ENCODE measurements around the gene ANXA2.
"Not testable (repeated sequence)": the region's sequence is repeated elsewhere in the genome, so short reads cannot be mapped to it uniquely, and the experiment has no call there.

The ANXA2 gene

DNA sequence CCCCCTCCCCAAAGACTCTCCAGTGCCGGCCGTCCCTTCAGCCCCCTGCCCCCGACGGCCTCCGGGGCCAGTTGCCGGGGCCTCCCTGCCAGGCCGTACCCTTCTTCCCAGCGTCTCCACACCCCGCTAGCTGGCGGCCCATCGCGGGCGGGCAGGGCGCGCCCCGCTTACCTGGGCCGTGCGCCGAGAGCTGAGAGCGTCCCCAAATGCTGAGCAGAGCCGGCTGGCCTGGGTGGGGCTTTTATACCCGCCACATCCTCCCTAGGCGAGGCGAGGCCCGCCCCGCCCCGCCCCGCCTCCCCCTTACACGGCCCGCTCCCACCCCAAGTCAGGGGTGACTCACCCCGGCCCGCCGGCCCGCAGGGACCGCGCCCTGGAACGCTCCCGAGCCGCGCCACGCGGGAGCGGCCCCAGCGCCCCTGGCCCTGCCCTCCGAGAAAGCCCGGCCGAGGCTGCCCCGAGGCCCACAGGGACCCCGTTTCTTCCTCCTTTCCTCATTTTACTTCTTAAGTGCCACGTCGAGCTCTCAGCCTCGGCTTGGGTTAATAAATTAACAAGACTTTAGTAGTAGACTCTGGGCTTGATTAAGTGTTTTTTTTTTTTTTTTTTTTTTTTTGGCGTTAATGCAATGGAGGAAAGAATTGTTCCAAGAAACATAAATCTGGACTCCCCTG, at the start of gene ANXA2:
Gene ANXA2 (minus strand): TSS at position 215 of the 674 bp plus-strand sequence. CDS start 11,911 bp downstream, outside the sequence.
- FAIRE-seq = no peak

GRCh38 chr15:60444289-60444912, 46.6 kb upstream of the ANXA2 start:
- FAIRE-seq = peak; percentile 75

DNA sequence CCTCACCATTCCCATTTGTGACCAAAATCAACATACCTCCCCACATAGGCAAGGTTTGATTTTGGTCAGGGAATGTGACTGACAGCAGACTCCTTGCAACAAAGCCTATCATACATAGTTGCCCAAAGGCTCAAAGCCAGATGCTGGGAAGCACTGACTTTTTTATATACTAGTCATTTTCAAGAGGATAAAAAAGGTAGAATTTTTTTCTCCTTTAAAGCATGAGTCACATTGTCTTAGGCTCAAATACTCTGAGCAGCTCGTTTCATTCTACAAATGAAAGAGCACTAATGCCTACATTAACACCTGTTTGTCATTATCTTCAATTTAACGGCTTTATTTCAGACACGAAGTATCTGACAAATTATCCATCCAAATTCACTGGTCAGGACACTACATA, 45.0 kb upstream of the ANXA2 start:
- no peak for FAIRE-seq

GRCh38 chr15:60442031-60442650, 44.4 kb upstream of the ANXA2 start:
- no peak for FAIRE-seq

DNA sequence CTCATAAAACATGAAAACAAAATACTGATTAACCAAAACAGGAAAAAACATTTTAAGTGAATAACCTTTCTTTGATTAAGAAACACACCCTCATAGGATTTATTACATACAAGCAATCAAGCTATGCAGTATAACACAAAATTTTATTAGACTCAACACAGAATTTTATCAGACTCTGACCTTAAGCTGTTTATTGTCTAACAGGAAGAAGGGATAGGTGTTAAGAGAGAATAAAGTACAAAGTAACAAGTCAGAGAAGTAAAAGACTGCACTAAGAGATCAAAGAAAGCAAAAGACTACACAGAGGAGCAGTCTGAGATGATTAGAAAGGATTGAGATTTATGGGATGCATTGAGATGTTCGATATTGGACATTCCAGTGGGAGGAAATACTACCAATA, 43.5 kb upstream of the ANXA2 start:
- peak; percentile 38 for FAIRE-seq

GRCh38 chr15:60438646-60439045, 40.9 kb upstream of the ANXA2 start:
- no peak for FAIRE-seq

GRCh38 chr15:60428935-60429334, 31.1 kb upstream of the ANXA2 start:
- FAIRE-seq = no peak

DNA sequence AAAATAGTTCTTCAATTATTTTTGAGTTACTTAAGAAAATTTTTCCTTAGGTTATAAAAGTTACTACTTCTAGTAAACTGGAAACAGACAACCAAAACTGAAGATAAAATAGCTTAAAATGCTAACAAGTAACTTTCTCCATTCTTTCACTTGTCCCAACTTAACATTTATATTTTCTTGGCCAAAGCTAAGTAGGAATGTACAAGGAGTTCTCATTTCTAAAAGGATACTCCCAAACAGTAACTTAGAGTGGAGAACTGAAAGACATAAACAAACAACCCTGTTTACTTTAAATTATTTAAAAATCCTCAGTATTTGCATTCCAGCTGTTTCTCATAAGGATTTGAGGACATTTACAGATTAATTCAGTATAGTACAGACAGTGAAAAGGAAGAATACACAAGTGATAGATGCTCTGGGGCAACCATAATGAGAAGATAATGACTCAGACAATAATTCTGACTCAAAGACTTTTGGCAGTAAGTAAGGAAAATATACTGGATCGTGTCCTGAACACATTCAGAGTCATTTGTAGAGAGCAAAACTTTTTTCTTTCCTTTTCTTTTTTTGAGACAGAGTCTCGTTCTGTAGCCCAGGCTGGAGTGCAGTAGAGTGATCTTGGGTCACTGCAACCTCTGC, 29.2 kb upstream of the ANXA2 start:
- no peak for FAIRE-seq

- FAIRE-seq = no peak
Observed at GRCh38 chr15:60425461-60425860, 27.7 kb upstream of the ANXA2 start.

GRCh38 chr15:60424006-60424405, 26.2 kb upstream of the ANXA2 start:
- FAIRE-seq = no peak

- FAIRE-seq = no peak
Observed at GRCh38 chr15:60423537-60423936, 25.8 kb upstream of the ANXA2 start.

DNA sequence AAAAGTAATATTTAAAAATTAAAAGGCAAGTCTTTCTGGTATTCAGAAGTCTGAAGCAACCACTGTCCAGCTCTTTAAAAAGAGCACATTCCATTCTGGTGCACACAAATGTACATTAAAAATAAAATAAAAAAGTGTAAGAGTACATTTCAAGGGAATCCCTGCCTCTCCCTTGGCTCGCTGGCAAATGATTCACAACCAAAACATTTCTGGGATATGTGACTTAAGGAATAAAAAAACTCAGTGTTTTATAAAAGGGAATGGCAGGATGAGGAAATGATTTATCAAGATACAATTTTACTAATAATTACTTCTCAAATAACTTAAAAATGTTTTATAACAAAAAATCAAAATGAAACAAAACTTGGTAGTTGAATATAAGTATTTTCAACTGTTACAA, 23.8 kb upstream of the ANXA2 start:
- FAIRE-seq = no peak

DNA sequence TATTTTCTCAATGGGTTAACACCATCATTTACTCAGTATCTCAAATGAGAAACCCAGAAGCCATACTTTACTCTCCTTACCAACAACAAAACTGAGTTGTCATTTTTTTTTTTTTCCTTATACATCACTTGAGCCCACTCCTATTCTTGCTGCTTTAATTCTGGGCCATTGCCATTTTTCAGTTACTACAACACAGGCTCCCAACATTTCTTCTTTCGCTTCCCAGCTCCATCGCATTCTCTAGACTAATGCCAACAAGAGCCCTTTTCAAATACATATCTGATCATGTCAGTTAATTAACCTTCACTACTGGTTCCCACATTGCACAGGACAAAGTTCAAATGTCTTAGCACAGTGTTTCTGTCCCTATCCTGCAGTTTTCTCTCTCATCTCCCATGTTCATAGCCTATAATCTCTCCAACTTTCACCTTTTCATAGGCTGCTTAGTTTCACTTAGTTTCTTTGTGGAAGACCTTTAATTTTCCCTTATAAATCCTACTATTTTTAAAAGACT, 22.5 kb upstream of the ANXA2 start:
- FAIRE-seq = no peak

DNA sequence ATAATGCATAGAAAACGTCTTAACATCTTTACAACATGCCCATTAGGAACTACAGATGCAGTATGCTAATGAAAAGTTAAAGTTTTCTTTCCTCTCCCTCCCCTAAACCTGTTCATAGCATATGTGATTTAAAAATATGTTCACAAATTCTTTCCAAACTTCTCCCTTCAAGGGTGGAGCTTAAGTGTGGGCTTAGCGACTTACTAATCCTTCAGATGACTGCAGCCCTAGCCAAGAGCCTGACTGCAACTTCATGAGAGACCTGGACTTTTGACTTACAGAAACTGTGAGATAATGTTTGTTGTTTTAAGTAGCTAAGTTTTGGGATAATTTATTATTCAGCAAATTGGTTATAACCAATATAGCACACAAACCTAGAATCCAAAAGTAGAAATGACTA, 22.0 kb upstream of the ANXA2 start:
- FAIRE-seq = no peak

- FAIRE-seq = no peak
Observed at GRCh38 chr15:60418096-60418495, 20.3 kb upstream of the ANXA2 start.

DNA sequence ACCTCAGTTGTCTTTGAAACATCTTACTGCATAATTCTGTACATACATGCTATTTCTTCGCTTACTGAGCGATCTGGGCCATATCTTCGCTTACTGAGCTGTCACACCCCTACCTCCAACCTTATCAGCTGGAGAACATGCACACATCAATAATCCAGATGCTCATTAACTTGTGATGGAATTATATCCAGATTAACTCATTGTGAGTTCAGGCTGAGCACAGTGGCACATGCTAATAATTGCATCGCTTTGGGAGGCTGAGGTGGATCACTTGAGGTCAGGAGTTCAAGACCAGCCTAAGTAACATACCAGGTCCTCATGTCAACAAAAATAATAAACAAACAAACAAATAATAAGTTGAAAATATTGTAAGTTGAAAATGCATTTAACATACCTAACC, 19.3 kb upstream of the ANXA2 start:
- no peak for FAIRE-seq

DNA sequence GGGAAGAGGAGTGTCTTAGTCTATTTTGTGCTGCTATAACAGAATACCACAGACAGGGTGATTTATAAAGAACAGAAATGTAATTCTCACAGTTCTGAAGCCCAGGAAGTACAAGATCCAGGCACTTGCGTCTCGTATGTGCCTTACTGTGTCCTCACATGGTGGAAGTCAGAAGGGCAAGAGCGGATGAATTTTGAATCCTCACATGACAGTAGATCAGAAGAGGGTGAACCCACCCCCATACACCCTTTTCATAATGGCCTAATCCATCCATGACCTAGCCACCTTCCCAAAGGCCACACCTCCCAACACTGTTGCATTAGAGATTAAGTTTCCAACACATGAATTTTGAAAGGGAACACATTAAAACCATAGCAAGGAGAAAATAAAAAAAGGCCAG, 18.7 kb upstream of the ANXA2 start:
- no peak for FAIRE-seq

GRCh38 chr15:60414016-60414682, 16.4 kb upstream of the ANXA2 start:
- no peak for FAIRE-seq

DNA sequence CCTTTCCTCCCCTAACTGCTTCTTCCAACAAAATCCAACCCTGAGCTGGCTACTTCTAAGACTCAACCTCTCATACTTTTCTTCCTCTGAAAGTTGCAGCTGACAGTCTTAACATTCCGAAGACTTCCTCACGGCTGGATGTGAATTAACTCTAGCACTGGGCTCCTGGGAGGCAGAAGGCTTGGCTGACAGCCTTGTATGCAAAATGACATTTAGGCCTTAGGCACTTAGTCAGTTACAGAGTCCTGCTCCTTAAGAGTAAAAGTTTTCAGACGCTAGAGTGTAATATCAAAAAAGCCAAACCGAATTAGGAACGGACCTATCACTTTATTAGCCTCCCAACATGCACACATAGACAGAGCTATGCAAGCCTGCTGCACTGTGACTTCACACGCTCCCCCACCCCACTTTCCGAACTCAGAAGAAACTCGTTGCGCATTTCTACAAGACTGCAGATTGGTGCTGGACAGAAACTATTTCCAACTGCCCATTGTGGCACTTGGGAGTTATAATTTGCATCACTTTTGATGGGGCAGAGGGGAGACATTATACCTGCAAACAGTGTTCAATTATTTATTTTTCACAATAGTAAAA, 15.5 kb upstream of the ANXA2 start:
- FAIRE-seq = no peak

DNA sequence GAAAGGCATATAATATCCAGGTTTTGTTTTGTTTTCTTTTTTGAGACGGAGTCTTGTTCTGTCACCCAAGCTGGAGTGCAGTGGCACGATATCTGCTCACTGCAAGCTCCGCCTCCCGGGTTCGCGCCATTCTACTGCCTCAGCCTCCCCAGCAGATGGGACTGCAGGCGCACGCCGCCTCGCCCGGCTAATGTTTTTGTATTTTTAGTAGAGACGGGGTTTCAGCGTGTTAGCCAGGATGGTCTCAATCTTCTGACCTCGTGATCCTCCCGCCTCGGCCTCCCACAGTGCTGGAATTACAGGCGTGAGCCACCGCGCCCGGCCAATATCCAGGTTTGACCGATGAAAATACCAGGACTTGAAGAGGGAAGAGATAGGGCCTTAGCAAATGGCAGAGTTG, 15.0 kb upstream of the ANXA2 start:
- FAIRE-seq = not testable (repeated sequence)

- no peak for FAIRE-seq
Observed at GRCh38 chr15:60411774-60412425, 14.1 kb upstream of the ANXA2 start.

DNA sequence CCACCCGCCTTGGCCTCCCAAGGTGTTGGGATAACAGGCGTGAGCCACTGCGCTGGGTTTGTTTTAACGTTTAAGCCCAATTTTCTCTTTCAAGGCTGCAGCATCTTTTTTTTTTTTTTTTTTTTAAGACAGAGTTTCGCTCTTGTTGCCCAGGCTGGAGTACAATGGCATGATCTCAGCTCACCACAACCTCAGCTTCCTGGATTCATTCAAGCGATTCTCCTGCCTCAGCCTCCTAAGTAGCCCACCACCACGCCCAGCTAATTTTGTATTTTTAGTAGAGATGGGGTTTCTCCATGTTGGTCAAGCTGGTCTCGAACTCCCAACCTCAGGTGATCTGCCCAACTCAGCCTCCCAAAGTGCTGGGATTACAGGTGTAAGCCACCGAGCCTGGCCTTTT, 12.6 kb upstream of the ANXA2 start:
- FAIRE-seq = not testable (repeated sequence)

All from colon (tissue), 2 donors.